Activated CD8-positive, alpha-beta T cell treated with anti-CD3 and anti-CD28 coated beads, Interleukin-2, amount 10 ng/mL, durations not matched to agents 7 days and 5 days (primary cell): ENCODE results near the gene FEN1. TPM values are rescaled to one million over a fixed set of nuclear protein-coding genes. Genes with fewer than 3 reads are reported as not detected.

Source experiments
- ATAC-seq: fragments of 150-1000 bp; cut with Tn5 transposase; one replicate; pipeline ENCODE4 v1.10.0; 2021; ENCODE audit warnings: moderate library complexity
- CTCF ChIA-PET: fragments of 350-600 bp; sonication (Branson Sonifier 250); formaldehyde crosslinking; loops from one replicate; lab custom pipeline; 2021; ENCODE audit warnings: antibody characterized with exemption; lab: Charles Lee
- POLR2A ChIA-PET: fragments of 350-600 bp; sonication (Branson Sonifier 250); formaldehyde crosslinking; loops from one replicate; lab custom pipeline; 2021; ENCODE audit warnings: antibody characterized with exemption; lab: Charles Lee
- DNase-seq: peaks from one replicate; pipeline ENCODE4 v3.0.0-alpha.2; 2020
- H3K27ac Mint-ChIP-seq: one replicate; pipeline ENCODE4 v1.8.0; 2021; ENCODE audit warnings: mild to moderate bottlenecking, mixed read lengths
- H3K27me3 Mint-ChIP-seq: one replicate; pipeline ENCODE4 v1.8.0; 2021; ENCODE audit warnings: low read depth, mixed read lengths
- H3K36me3 Mint-ChIP-seq: one replicate; pipeline ENCODE4 v1.8.0; 2021; ENCODE audit warnings: low read depth, mixed read lengths
- H3K4me1 Mint-ChIP-seq: one replicate; pipeline ENCODE4 v1.8.0; 2021; ENCODE audit warnings: low read depth, mixed read lengths
- H3K4me3 Mint-ChIP-seq: one replicate; pipeline ENCODE4 v1.8.0; 2021; ENCODE audit warnings: mild to moderate bottlenecking, mixed read lengths
- H3K9me3 Mint-ChIP-seq: one replicate; pipeline ENCODE4 v1.8.0; 2022; ENCODE audit warnings: mixed read lengths; ENCODE audit not compliant: insufficient read depth
- total RNA-seq, 2 experiments: library from RNA; stranded (reverse); gene quantifications; one replicate each; pipeline ENCODE4 v1.2.3, GENCODE V29; 2021

The FEN1 gene
- total RNA-seq, 2 experiments from 2014 or later = 146 TPM

DNA sequence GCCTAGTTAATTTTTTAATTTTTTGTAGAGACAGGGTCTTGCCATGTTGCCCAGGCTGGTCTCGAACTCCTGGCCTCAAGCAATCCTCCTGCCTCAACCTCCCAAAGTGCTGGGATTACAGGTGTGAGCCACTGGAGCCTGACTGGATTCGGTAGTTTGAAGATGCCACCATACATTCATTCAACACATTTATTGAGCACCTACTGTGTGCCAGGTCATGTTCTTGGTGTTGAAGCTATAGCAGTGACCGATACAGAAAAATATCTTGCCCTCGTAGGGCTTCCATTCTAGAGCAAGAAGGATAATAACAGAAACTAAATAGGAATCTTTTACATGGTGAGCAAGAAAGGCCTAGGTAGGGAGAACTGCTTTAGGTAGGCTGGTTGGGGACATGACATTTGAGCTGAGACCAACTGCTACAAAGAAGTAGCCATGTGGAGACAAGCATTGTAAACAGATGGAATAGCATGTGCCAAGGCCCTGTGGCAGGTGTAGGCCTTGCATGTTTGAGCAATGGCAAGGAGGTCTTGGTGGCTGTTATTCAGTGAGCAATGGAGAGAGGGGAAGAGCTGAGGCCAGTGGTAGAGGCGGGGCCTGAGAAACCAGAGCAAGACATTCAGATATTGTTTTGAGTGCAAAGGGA, 42.0 kb upstream of the FEN1 start:
- ChIA-PET CTCF (interaction anchor here (0.6 to 3.1 kb wide), 5 partner anchors 17 to 85 kb away, joined by 3 to 16 read pairs (median 5); no protein-coding TSS in a partner anchor), POLR2A (no interaction called here)
- Mint-ChIP-seq H3K9me3 (no peaks in the 10 kb centered on the region), H3K36me3 (no peaks in the 10 kb centered on the region), H3K27ac (no peak overlapping the region), H3K4me1 (peaks cover 13% of the 10 kb centered on the region), H3K4me3 (no peak overlapping the region), H3K27me3 (peaks cover 25% of the 10 kb centered on the region)
- ATAC-seq (no peak), DNase-seq (no peak)

DNA sequence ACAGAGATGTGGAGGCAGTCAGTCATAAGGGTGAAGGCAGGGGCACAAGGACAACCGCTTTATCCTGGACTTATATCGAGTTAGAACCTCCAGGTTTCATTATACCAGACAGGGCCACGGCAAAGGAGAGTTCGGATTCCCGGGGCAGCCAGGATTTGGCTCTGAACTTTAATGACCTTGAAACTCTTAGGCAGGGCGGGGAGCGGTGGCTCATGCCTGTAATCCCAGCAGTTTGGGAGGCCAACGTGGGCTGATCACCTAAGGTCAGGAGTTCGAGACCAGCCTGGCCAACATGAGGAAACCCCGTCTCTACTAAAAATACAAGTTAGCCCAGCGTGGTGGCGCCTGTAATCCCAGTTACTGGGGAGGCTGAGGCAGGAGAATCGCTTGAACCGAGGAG, 41.3 kb upstream of the FEN1 start:
- POLR2A ChIA-PET = no interaction called here
- no peaks in the 10 kb centered on the region for H3K9me3 Mint-ChIP-seq

DNA sequence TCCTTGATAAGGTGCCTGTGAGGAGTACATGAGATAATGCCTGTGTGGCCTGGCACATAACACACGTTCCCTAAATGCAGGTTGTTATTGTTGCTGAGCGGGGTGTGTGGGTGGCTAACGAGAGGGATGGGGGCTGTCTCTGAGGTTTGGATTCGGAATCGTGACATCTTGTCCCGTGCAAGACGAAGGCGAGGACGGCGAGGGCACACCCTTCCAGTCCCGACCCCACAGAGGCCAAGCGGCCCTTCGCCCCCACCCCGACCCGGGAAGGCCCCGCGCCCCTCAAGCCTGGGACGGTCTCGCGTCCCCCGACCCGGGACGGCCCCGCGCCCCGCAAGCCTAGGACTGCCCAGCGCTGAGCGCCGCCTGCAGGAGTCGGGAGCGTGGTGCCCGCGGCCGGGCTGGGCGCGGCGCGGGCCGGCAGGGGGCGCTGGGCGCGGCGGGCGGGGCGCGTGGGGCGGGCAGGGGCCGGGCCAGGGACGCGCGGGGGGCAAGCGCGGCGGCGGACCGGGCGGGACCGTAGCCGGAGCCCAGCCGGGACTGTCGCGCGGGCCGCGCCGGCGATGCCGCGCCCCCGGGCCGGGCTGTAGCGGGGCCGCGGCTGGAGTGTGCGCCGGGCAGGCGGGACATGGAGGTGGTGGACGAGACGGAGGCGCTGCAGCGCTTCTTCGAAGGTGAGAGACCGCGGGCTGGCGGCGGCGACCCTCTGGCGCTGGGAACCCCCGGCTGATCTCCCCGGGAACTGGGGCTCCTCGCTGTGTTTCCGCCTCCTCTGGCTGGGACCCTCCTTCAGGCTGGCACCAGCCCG, 40.4 kb upstream of the FEN1 start, which contains the start of gene MYRF:
Gene MYRF, plus strand, starts transcription at position 520 of the 808 bp plus-strand sequence. Its CDS starts 109 bp downstream, at position 629.
- ATAC-seq = peak; percentile 94
- Mint-ChIP-seq H3K27me3 (peaks cover 25% of the 10 kb centered on the region), H3K4me1 (peaks cover 28% of the 10 kb centered on the region), H3K9me3 (no peaks in the 10 kb centered on the region), H3K36me3 (no peaks in the 10 kb centered on the region), H3K27ac (no peak within 1 kb of the TSS), H3K4me3 (peak within 1 kb of the TSS; percentile 58)
- POLR2A ChIA-PET = no interaction called here
- CTCF ChIA-PET = interaction anchor here (1.2 kb wide), 1 partner anchor 87 kb away, joined by 3 read pairs; no protein-coding TSS in a partner anchor
- peak; percentile 69 for DNase-seq

More for the DNA sequence above, 41.3 kb upstream of the FEN1 start:
- ATAC-seq (no peak), DNase-seq (no peak)
- Mint-ChIP-seq H3K4me3 (no peak overlapping the region), H3K27me3 (peaks cover 25% of the 10 kb centered on the region), H3K4me1 (peaks cover 19% of the 10 kb centered on the region), H3K36me3 (no peaks in the 10 kb centered on the region), H3K27ac (no peak overlapping the region)
- CTCF ChIA-PET = interaction anchor here (1.2 to 3.1 kb wide), 3 partner anchors 24 to 86 kb away, joined by 3 to 16 read pairs (median 5); no protein-coding TSS in a partner anchor

DNA sequence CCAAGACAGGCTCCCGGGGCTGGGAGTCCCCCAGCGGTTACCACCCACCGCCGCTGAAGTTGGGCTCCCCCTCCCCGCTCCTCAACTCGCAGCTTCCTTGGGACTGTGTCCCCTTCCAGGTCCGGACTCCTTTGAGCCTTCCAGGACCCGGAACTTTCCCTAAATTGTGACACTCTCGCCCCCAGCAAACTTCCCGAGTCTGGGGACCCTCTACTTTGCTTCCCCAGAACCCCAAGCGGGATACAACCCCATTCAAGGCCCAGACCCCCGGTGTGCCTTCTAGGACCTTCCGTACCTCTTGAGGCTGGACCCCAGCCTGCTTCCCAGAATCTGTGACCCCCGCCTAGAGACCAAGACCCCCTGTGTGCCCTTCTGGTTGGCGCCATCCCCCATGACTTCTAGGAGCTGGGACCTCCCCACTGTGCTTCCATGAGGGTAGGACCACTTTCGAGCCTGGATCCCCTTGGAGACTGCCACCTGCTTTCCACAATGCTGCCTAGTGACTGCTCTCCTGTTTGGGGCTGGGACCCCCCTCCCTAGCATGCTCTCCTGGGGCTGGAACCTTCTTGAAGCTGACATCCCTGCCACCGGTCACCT, 39.7 kb upstream of the FEN1 start:
- ATAC-seq = no peak
- POLR2A ChIA-PET = interaction anchor here (0.8 kb wide), 1 partner anchor 40 kb away, joined by 3 read pairs; the partner anchor contains the start of gene FEN1
- CTCF ChIA-PET = interaction anchor here (0.9 to 1.3 kb wide), 3 partner anchors 29 to 39 kb away, joined by 3 read pairs; no protein-coding TSS in a partner anchor

DNA sequence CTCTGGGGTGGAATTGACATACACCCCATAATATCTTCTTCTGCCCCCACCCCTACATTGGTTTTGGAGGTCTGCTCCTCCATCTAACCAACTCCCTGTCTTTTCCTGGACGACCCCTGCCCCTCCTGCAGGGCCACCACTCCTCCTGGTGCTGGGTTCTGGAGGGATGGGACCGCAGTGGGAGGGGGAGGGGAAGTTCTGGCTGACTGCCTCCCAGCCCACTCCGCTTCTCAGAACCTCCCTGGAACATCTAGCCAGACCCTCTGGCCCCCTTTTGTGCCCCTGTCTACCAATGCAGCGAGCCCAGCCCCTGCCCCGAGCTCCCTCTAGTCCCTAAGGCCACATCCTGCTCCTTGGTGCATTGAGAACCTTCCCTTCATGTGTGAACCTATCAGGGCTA, 39.0 kb upstream of the FEN1 start:
- ChIA-PET CTCF (interaction anchor here (0.9 to 1.3 kb wide), 3 partner anchors 28 to 38 kb away, joined by 3 read pairs; no protein-coding TSS in a partner anchor), POLR2A (interaction anchor here (0.8 kb wide), 1 partner anchor 39 kb away, joined by 3 read pairs; the partner anchor contains the start of gene FEN1)
- DNase-seq (no peak), ATAC-seq (no peak)
- H3K9me3 Mint-ChIP-seq = no peaks in the 10 kb centered on the region
- H3K4me3 Mint-ChIP-seq = peak overlapping the region; percentile 58
- H3K36me3 Mint-ChIP-seq = no peaks in the 10 kb centered on the region
- no peak overlapping the region for H3K27ac Mint-ChIP-seq
- peaks cover 25% of the 10 kb centered on the region for H3K27me3 Mint-ChIP-seq
- H3K4me1 Mint-ChIP-seq = peaks cover 29% of the 10 kb centered on the region

More for the DNA sequence above, 39.7 kb upstream of the FEN1 start:
- H3K4me1 Mint-ChIP-seq = peaks cover 29% of the 10 kb centered on the region
- peaks cover 25% of the 10 kb centered on the region for H3K27me3 Mint-ChIP-seq
- H3K4me3 Mint-ChIP-seq = peak overlapping the region; percentile 58
- H3K27ac Mint-ChIP-seq = no peak overlapping the region
- no peak for DNase-seq
- no peaks in the 10 kb centered on the region for H3K36me3 Mint-ChIP-seq
- no peaks in the 10 kb centered on the region for H3K9me3 Mint-ChIP-seq

DNA sequence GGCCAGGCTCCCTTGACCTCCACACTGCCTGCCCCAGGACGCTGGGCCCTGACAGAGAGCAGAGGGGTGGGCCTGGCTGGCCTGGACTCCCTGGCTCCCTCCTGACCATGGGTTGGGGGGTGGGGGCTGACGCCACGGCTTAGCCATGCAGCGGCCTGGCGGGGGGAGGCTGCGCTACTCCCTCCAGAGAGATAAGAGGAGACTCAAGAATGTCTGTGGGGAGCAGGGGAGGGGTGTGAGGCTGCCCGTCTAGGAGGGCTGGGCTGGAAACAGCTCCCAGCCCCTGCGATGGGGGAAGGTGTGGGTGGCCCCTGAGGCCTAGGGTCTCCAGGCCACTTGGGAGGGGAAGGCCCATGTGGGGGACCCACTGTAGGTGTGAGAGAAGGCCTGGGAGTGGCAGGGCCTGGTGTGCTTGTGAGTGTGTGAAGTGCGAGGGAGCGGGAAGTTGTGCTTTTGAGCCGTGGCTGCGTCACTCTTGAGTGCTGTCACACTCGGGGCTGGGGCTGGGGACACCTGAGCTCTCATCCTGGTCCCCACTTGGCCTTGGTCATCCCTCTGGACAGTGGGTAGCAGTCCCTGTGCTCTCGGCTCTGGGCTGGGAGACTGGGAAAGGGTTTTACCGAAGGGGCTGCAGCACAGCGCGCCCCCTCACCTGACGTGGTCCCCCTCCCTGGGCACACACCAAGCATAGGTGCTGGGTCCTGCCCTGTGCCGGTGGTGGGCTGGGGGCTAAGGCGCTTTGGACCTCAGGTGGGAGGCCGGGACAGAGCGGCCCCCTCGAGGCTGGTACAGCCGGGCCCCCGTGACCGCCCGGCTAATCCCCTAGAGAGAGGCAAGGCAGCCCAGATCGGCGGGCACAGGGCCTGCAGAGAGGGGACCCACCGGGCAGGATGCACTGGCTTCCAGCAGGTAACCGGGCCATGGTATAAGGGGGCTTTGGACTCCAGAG, 37.9 kb upstream of the FEN1 start:
- CTCF ChIA-PET = interaction anchor here (1.0 to 1.3 kb wide), 2 partner anchors 21 to 34 kb away, joined by 3 read pairs; no protein-coding TSS in a partner anchor
- H3K9me3 Mint-ChIP-seq = no peaks in the 10 kb centered on the region
- ATAC-seq = no peak
- H3K4me1 Mint-ChIP-seq = peaks cover 29% of the 10 kb centered on the region
- H3K4me3 Mint-ChIP-seq = no peak overlapping the region
- peaks cover 21% of the 10 kb centered on the region for H3K27me3 Mint-ChIP-seq
- H3K27ac Mint-ChIP-seq = no peak overlapping the region
- POLR2A ChIA-PET = no interaction called here
- no peak for DNase-seq
- no peaks in the 10 kb centered on the region for H3K36me3 Mint-ChIP-seq

DNA sequence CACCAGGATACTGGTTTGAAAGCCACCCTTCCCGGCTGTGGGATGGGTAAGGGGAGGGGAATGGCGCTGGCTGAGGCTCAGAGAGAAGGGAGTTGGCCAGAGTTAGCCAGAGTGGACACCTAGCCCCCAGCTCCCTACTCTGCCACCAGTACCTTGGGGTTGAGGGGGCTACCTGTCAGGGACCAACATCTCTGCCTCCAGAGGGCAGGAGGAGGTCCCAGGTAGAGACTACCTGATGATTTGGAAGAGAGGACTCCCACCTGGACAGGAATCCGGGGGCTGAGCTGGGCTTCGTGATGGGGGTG, 36.6 kb upstream of the FEN1 start:
- H3K9me3 Mint-ChIP-seq = no peaks in the 10 kb centered on the region
- ChIA-PET CTCF (interaction anchor here (1.0 kb wide), 1 partner anchor 19 kb away, joined by 3 read pairs; no protein-coding TSS in a partner anchor), POLR2A (no interaction called here)
- no peaks in the 10 kb centered on the region for H3K36me3 Mint-ChIP-seq
- peaks cover 16% of the 10 kb centered on the region for H3K27me3 Mint-ChIP-seq
- ATAC-seq = no peak
- no peak overlapping the region for H3K4me3 Mint-ChIP-seq
- peak overlapping the region; percentile 78 for H3K27ac Mint-ChIP-seq
- peaks cover 29% of the 10 kb centered on the region for H3K4me1 Mint-ChIP-seq
- DNase-seq = no peak

DNA sequence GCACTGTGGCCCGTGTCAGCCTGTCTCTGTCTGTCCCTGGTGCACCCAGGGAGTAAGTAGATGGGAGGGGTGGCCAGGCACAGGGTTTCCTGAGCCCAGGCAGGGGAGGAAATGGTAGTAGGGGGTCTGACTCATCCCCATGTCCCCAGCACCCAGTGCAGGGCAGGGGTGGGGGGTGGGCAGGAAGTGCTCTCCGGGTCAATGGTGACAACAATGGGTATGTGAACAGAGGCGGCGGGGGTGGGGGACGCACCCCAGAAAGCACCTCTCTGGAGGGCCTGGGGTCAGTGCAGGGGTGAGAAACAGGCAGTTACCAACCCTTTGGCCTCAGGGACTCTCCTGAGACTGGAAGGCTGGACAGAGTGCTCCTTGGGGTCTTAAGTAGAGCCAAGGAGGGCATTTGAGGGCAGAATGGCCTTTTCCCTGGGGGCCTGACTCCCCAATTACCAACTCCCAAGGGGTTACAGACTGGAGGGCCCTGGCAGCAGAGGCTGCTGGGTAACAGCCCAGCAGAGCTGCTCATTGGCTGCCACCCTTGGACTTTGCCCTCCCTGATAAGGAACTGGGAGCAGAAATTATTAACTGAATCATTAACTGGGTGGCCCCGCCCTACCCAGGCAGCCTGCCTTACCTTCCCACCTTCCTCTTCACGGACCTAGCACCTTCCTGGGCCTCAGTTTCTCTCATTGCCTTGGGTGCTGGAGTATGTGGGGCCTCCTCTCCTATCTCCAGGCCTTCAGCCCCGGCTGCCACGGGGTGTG, 36.1 kb upstream of the FEN1 start:
- H3K27me3 Mint-ChIP-seq = peaks cover 14% of the 10 kb centered on the region

DNA sequence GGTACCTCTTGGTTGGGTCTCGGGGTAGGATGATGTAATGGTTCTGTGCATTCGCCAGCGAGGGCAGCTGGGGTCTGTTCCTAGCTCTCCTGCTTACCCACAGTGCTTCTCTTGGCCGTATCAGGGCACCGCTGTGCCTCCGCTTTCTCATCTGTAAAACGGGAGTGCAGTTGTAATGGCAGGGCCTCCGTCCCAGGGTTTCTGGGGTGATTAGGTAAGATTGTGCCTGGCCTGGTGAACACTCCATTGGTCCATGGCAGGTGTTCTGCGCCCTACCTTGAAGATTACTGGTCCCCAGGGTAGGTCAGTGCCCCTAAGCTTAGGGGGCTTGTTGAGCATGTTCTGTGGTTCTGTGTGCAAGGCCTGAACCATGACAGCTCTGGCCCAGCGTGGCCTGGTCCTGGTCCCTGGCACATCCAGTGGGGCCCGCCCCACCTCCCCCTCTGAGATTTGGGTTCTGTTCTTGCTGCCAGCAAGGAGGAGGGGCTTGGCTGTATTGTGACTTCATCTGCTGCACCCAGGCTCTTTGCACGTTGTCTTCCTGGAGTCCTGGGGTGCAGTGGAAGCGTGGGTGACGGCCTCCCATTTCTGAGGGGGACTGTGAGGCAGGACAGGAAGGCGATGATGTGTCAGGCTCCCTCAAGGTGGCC, 35.4 kb upstream of the FEN1 start:
- peak overlapping the region; percentile 64 for H3K27ac Mint-ChIP-seq
- no peaks in the 10 kb centered on the region for H3K9me3 Mint-ChIP-seq
- CTCF ChIA-PET = interaction anchor here (0.9 to 1.1 kb wide), 2 partner anchors 10 to 24 kb away, joined by 3 read pairs; no protein-coding TSS in a partner anchor
- DNase-seq (no peak), ATAC-seq (no peak)
- no peaks in the 10 kb centered on the region for H3K36me3 Mint-ChIP-seq
- no peak overlapping the region for H3K4me3 Mint-ChIP-seq
- POLR2A ChIA-PET = no interaction called here
- H3K4me1 Mint-ChIP-seq = peaks cover 29% of the 10 kb centered on the region
- peaks cover 11% of the 10 kb centered on the region for H3K27me3 Mint-ChIP-seq

More for the DNA sequence above, 36.1 kb upstream of the FEN1 start:
- H3K36me3 Mint-ChIP-seq = no peaks in the 10 kb centered on the region
- ChIA-PET POLR2A (no interaction called here), CTCF (interaction anchor here (0.9 kb wide), 1 partner anchor 9 kb away, joined by 3 read pairs; no protein-coding TSS in a partner anchor)
- no peak overlapping the region for H3K4me3 Mint-ChIP-seq
- H3K4me1 Mint-ChIP-seq = peaks cover 29% of the 10 kb centered on the region
- ATAC-seq (no peak), DNase-seq (peak; percentile 55)
- H3K27ac Mint-ChIP-seq = peak overlapping the region; percentile 78
- no peaks in the 10 kb centered on the region for H3K9me3 Mint-ChIP-seq

DNA sequence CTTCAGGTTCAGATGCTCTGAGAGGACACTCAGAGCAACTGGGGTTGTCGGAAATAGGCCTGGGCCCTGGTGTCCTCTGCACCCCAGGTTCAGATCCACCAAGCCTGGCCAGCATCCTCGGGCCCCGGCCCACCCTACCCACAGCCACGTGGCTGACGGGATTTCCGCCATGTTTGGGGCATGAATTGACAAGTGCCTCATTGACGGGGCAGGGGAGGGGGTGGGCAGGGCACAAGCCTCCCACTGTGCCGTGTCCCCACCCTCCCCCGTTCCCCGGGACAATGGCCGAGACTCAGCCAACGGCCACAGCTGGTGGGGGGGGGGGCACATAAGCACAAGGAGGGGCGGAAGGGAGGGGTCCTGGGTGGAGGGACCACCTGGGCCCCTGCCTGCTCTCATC, 31.8 kb upstream of the FEN1 start:
- H3K36me3 Mint-ChIP-seq = no peaks in the 10 kb centered on the region
- ATAC-seq (no peak), DNase-seq (no peak)
- ChIA-PET POLR2A (no interaction called here), CTCF (interaction anchor here (1.6 kb wide), 1 partner anchor 14 kb away, joined by 4 read pairs; no protein-coding TSS in a partner anchor)
- peaks cover 14% of the 10 kb centered on the region for H3K4me1 Mint-ChIP-seq
- H3K4me3 Mint-ChIP-seq = no peak overlapping the region
- no peaks in the 10 kb centered on the region for H3K9me3 Mint-ChIP-seq
- peaks cover 3% of the 10 kb centered on the region for H3K27me3 Mint-ChIP-seq
- no peak overlapping the region for H3K27ac Mint-ChIP-seq
